Measurements from ENCODE around the gene SLC39A10. TPM values are rescaled to one million over a fixed set of nuclear protein-coding genes. Genes with fewer than 3 reads are reported as not detected.

SLC39A10 gene
- total RNA-seq, 1 experiment from 2014 or later, result 167 TPM

GRCh38 chr2:195659982-195660890 is 3.2 kb downstream of the SLC39A10 start:
- peak; percentile 76 for TF ChIP-seq CTCF (IDR thresholded peaks at IDR 0.05)
- no peak for TF ChIP-seq RORB (CRISPR knock-in tag; IDR thresholded peaks at IDR 0.05)
- no peak for TF ChIP-seq USF2 (CRISPR knock-in tag; IDR thresholded peaks at IDR 0.05)
- H3K9me3 Mint-ChIP-seq, result no peaks in the 10 kb centered on the region
- peaks cover 48% of the 10 kb centered on the region for H3K4me1 Mint-ChIP-seq
- peak overlapping the region; percentile 76 for H3K27ac Mint-ChIP-seq
- no peaks in the 10 kb centered on the region for H3K27me3 Mint-ChIP-seq (ENCODE audit: low read depth)
- H3K36me3 Mint-ChIP-seq, result no peaks in the 10 kb centered on the region
- DNase-seq (ENCODE audit: low spot score) (peak; percentile 66), ATAC-seq (no peak)
- CTCF ChIA-PET, result interaction anchor here (0.5 to 2.0 kb wide), 32 partner anchors 9 to 408 kb away, joined by 3 to 32 read pairs (median 4); partner anchors contain the start of gene DNAH7
- POLR2A ChIA-PET, result no interaction called here
- peak overlapping the region; percentile 97 for H3K4me3 Mint-ChIP-seq

GRCh38 chr2:195662138-195662537 is 5.1 kb downstream of the SLC39A10 start:
- POLR2A ChIA-PET, result interaction anchor here (0.7 kb wide), 1 partner anchor 378 kb away, joined by 4 read pairs; no protein-coding TSS in a partner anchor
- Mint-ChIP-seq H3K4me3 (no peak overlapping the region), H3K9me3 (no peaks in the 10 kb centered on the region), H3K36me3 (no peaks in the 10 kb centered on the region), H3K27me3 (ENCODE audit: low read depth) (no peaks in the 10 kb centered on the region), H3K4me1 (peaks cover 51% of the 10 kb centered on the region), H3K27ac (no peak overlapping the region; the same call in 1 of the 2 replicates)
- ATAC-seq, result no peak
- CTCF ChIA-PET, result interaction anchor here (1.1 to 1.7 kb wide), 3 partner anchors 10 to 407 kb away, joined by 3 to 10 read pairs (median 6); partner anchors contain the start of gene DNAH7
- no peak for DNase-seq (ENCODE audit: low spot score)
- TF ChIP-seq ARID4B (CRISPR knock-in tag; IDR thresholded peaks at IDR 0.05; ENCODE audit: borderline replicate concordance) (no peak), JAZF1 (CRISPR knock-in tag; IDR thresholded peaks at IDR 0.05) (no peak), ZBTB43 (CRISPR knock-in tag; IDR thresholded peaks at IDR 0.05) (no peak), SOX15 (CRISPR knock-in tag; IDR thresholded peaks at IDR 0.05) (no peak), NFE2L1 (CRISPR knock-in tag; IDR thresholded peaks at IDR 0.05) (no peak), ZBTB21 (CRISPR knock-in tag; IDR thresholded peaks at IDR 0.05; ENCODE audit: borderline replicate concordance) (no peak), CDX4 (CRISPR knock-in tag; IDR thresholded peaks at IDR 0.05; ENCODE audit: borderline replicate concordance) (no peak), E2F1 (CRISPR knock-in tag; IDR thresholded peaks at IDR 0.05) (no peak), NFYB (CRISPR knock-in tag; conservative IDR thresholded peaks at IDR 0.05; ENCODE audit: low read depth) (no peak), USF1 (CRISPR knock-in tag; IDR thresholded peaks at IDR 0.05) (no peak), CTCF (IDR thresholded peaks at IDR 0.05) (no peak), SMAD3 (CRISPR knock-in tag; IDR thresholded peaks at IDR 0.05; ENCODE audit: borderline replicate concordance) (no peak), ZNF219 (CRISPR knock-in tag; IDR thresholded peaks at IDR 0.05; ENCODE audit: borderline replicate concordance) (no peak), ZNF671 (CRISPR knock-in tag; IDR thresholded peaks at IDR 0.05) (no peak), ELF4 (CRISPR knock-in tag; IDR thresholded peaks at IDR 0.05; ENCODE audit: low read depth) (no peak), NFATC4 (CRISPR knock-in tag; IDR thresholded peaks at IDR 0.05) (no peak), ETV6 (CRISPR knock-in tag; IDR thresholded peaks at IDR 0.05) (no peak)
